ENCODE measurements around the gene PCNP. TPM values are rescaled to one million over a fixed set of nuclear protein-coding genes. Genes with fewer than 3 reads are reported as not detected.

Gene PCNP
- 100 to 1,000 TPM; 105 to 186 (median 124) TPM for total RNA-seq

- TF ChIP-seq CTCF (IDR thresholded peaks at IDR 0.05) (peak; percentile 92 to 94 (median 92)), POLR2A (IDR thresholded peaks at IDR 0.05; ENCODE audit: low read depth) (peak; percentile 71), EP300 (IDR thresholded peaks at IDR 0.05) (no peak), POLR2AphosphoS5 (IDR thresholded peaks at IDR 0.05) (peak; percentile 97)
- Histone ChIP-seq H3K27me3 (no peaks in the 10 kb centered on the region), H3K27ac (replicated peaks in 1 of 4) (peak within 1 kb of the TSS; percentile 95 to 99 (median 98)), H3K4me3 (peak within 1 kb of the TSS; percentile 72 to 93 (median 83)), H3K4me1 (peaks cover 32 to 47% (median 45%) of the 10 kb centered on the region in 4 donors), H3K9me3 (no peaks in the 10 kb centered on the region), H3K36me3 (peaks cover 0 to 12% (median 10%) of the 10 kb centered on the region in 4 donors)
- peak; percentile 99 for DNase-seq (ENCODE audit: extremely low spot score)
- WGBS: 4% methylated on average over 24 of the region's 47 CpGs
- intact Hi-C loops (cut with DNase I): loop anchor here (2.0 to 10.0 kb wide), 2 partner anchors 59 to 619 kb away; no protein-coding TSS in a partner anchor
Measured at GRCh38 chr3:101573449-101574387, at the start of gene PCNP. PCNP (plus strand) TSS chr3:101574180; CDS start chr3:101574216, 36 bp downstream.

- Histone ChIP-seq H3K9me3 (no peaks in the 10 kb centered on the region), H3K4me3 (no peak overlapping the region), H3K4me1 (no peaks in the 10 kb centered on the region), H3K36me3 (no peaks in the 10 kb centered on the region), H3K27me3 (no peaks in the 10 kb centered on the region), H3K27ac (replicated peaks in 1 of 4) (no peak overlapping the region)
- 64% methylated on average over 4 of the region's 4 CpGs for WGBS
- intact Hi-C loops (cut with DNase I): no loop called here
- DNase-seq (ENCODE audit: extremely low spot score): no peak
- TF ChIP-seq EP300 (IDR thresholded peaks at IDR 0.05) (no peak), POLR2A (IDR thresholded peaks at IDR 0.05; ENCODE audit: low read depth) (no peak), POLR2AphosphoS5 (IDR thresholded peaks at IDR 0.05) (no peak), CTCF (IDR thresholded peaks at IDR 0.05) (no peak)
Measured at GRCh38 chr3:101527441-101527840, 46.5 kb upstream of the PCNP start.

DNA sequence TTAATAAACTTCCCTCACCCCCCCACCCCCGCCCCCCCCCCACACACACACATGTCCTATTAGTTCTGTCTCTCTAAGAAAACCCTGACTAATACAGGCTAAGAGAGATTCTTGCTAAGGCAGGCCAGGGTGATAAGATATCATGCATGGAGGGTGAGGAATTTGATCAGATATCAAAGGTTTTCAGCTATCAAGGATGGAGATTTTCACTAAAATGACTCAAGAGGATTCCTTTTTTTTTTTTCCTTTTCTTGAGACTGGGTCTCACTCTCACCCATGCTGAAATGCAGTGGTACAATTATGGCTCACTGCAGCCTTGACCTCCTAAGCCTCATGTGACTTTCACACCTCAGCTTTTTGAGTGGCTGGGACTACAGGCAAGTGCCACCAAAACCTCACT, 46.1 kb upstream of the PCNP start:
- H3K36me3 ChIP-seq: no peaks in the 10 kb centered on the region
- H3K4me1 ChIP-seq: no peaks in the 10 kb centered on the region
- TF ChIP-seq POLR2A (IDR thresholded peaks at IDR 0.05; ENCODE audit: low read depth) (no peak), CTCF (IDR thresholded peaks at IDR 0.05) (no peak), POLR2AphosphoS5 (IDR thresholded peaks at IDR 0.05) (no peak), EP300 (IDR thresholded peaks at IDR 0.05) (no peak)
- no peak for DNase-seq (ENCODE audit: extremely low spot score)
- no peak overlapping the region for H3K27ac ChIP-seq (replicated peaks in 1 of 4)
- H3K4me3 ChIP-seq: no peak overlapping the region
- no peaks in the 10 kb centered on the region for H3K9me3 ChIP-seq
- no peaks in the 10 kb centered on the region for H3K27me3 ChIP-seq
- intact Hi-C loops (cut with DNase I): no loop called here
- 53% methylated on average over 1 of the region's 1 CpG for WGBS

GRCh38 chr3:101529816-101530685, 43.9 kb upstream of the PCNP start:
- TF ChIP-seq CTCF (IDR thresholded peaks at IDR 0.05) (no peak), POLR2AphosphoS5 (IDR thresholded peaks at IDR 0.05) (no peak)
- Histone ChIP-seq H3K36me3 (no peaks in the 10 kb centered on the region), H3K4me1 (no peaks in the 10 kb centered on the region), H3K27ac (replicated peaks in 1 of 4) (no peak overlapping the region), H3K27me3 (no peaks in the 10 kb centered on the region), H3K4me3 (no peak overlapping the region), H3K9me3 (no peaks in the 10 kb centered on the region)
- 92% methylated on average over 4 of the region's 4 CpGs for WGBS
- intact Hi-C loops (cut with DNase I): no loop called here
- DNase-seq (ENCODE audit: extremely low spot score): no peak

Measured in esophagus muscularis mucosa (tissue), 4 donors.